ENCODE results near the gene RAD9A. TPM values are rescaled to one million over a fixed set of nuclear protein-coding genes. Genes with fewer than 3 reads are reported as not detected.

Gene RAD9A
- total and polyA plus RNA-seq, 2 of the 4 experiments (the other 2 are of a cell fraction): 2.0 to 10.3 TPM

GRCh38 chr11:67378544-67378943 is 13.2 kb upstream of the RAD9A start:
- Histone ChIP-seq H3K4me3 (ENCODE audit: insufficient read depth, low read depth, low read length) (no peak overlapping the region), H3K4me1 (ENCODE audit: control insufficient read depth, insufficient read depth, low read length) (peaks cover 24% of the 10 kb centered on the region), H3K9me1 (ENCODE audit: insufficient read depth, low read length) (peaks cover 8% of the 10 kb centered on the region), H4K8ac (ENCODE audit: low read depth in 2 of 2, low read length in 2 of 2) (peak overlapping the region in 1 of 2 experiments; percentile 7; a peak in 1 of 4 replicates), H3K14ac (replicated peaks; ENCODE audit: low read depth, low read length) (no peak overlapping the region), H3K27ac (ENCODE audit: insufficient read depth, low read length) (no peak overlapping the region), H3K79me1 (ENCODE audit: low read depth in 1 of 2, low read length in 2 of 2) (0 out of 4 replicates have a peak, but pooled peaks cover 0 to 4% of the 10 kb centered on the region in 2 experiments), H3K9me3 (ENCODE audit: control insufficient read depth, insufficient read depth, low read length) (no peaks in the 10 kb centered on the region), H2BK15ac (ENCODE audit: low read depth, low read length) (peak overlapping the region; percentile 61; the same call in 1 of the 3 replicates), H3K23ac (ENCODE audit: low read depth, low read length) (no peak overlapping the region), H3K18ac (ENCODE audit: low read depth, low read length) (no peak overlapping the region), H4K91ac (ENCODE audit: insufficient read depth, low read depth, low read length) (0 out of 2 replicates have a peak overlapping the region, but pooled peaks have one; percentile 80), H3K36me3 (ENCODE audit: control insufficient read depth, insufficient read depth, low read length) (no peaks in the 10 kb centered on the region), H3K4ac (ENCODE audit: low read depth, low read length) (peak overlapping the region; percentile 84), H2BK5ac (ENCODE audit: low read depth, low read length, poor library complexity, severe bottlenecking) (no peak overlapping the region), H2AK9ac (replicated peaks; ENCODE audit: low read depth, low read length, poor library complexity) (peak overlapping the region; percentile 38), H3K4me2 (ENCODE audit: low read depth, low read length) (no peak overlapping the region), H2AFZ (replicated peaks; ENCODE audit: low read length, poor library complexity) (peak overlapping the region; percentile 81), H3K27me3 (ENCODE audit: control insufficient read depth, insufficient read depth, low read length) (no peaks in the 10 kb centered on the region), H3K56ac (ENCODE audit: extremely low read depth, insufficient read depth, low read length) (no peak overlapping the region), H2BK120ac (ENCODE audit: low read depth, low read length) (peak overlapping the region; percentile 36; the same call in 1 of the 2 replicates), H2AK5ac (ENCODE audit: low read depth, low read length) (peak overlapping the region; percentile 93), H4K5ac (ENCODE audit: low read depth, low read length) (no peak overlapping the region), H4K20me1 (ENCODE audit: insufficient read depth, low read length) (no peaks in the 10 kb centered on the region), H2BK20ac (ENCODE audit: low read depth, low read length) (peak overlapping the region; percentile 58), H3K9ac (ENCODE audit: low read depth, low read length) (no peak overlapping the region)
- ATAC-seq (ENCODE audit: low read depth) (no peak), DNase-seq (no peak)
- dilution Hi-C loops (cut with HindIII; ENCODE audit: low sequenced_read_pairs, unreplicated experiment): no loop called here
- intact Hi-C loops (cut with micrococcal nuclease): no loop called here
- ChIA-PET CTCF (interaction anchor here (1.2 to 7.8 kb wide), 2 partner anchors 25 to 32 kb away, joined by 4 to 128 read pairs; partner anchors contain the start of gene POLD4), POLR2A (ENCODE audit: unreplicated experiment) (interaction anchor here (1.2 kb wide), 1 partner anchor 26 kb away, joined by 3 read pairs; no protein-coding TSS in a partner anchor)
- BruUV-seq (replicated peaks): no TSS peak
- TF ChIP-seq MXI1 (IDR thresholded peaks at IDR 0.05; ENCODE audit: borderline replicate concordance, low read depth, low read length): no peak
- no peak for TF ChIP-seq USF2 (IDR thresholded peaks at IDR 0.05; ENCODE audit: low read depth, low read length)
- no peak for TF ChIP-seq NFE2L2 (IDR thresholded peaks at IDR 0.05; ENCODE audit: low read depth, low read length)
- no peak for TF ChIP-seq SMC3 (IDR thresholded peaks at IDR 0.05; ENCODE audit: low read depth, low read length)
- no peak for TF ChIP-seq FOS (IDR thresholded peaks at IDR 0.05; ENCODE audit: low read depth, low read length)
- no peak for TF ChIP-seq MAZ (IDR thresholded peaks at IDR 0.05; ENCODE audit: borderline replicate concordance, low read depth, low read length)
- 100% methylated on average over 2 of the region's 4 CpGs; no CpG with 5 or more reads in 1 of the 2 experiments for WGBS, 2 experiments (ENCODE audit: extremely low coverage in 2 of 2, insufficient read length in 1 of 2)
- in situ Hi-C loops (cut with MboI; ENCODE audit: low sequenced_read_pairs): no loop called here
